Aorta (tissue), 5 donors: ENCODE data around the gene TUB. TPM values are rescaled to one million over a fixed set of nuclear protein-coding genes. Genes with fewer than 3 reads are reported as not detected.

Experiments
- ATAC-seq: fragments of 200-7000 bp; cut with Tn5 transposase; one replicate; pipeline ENCODE4 v1.9.1; 2022; ENCODE audit warnings: moderate library complexity; ENCODE audit not compliant: low FRiP score
- DNase-seq, 2 donors: peaks; one replicate each; pipeline ENCODE4 v3.0.0-alpha.2; 2020
- H3K27ac ChIP-seq, 2 donors: one replicate each; pipeline ENCODE4 v1.5.1; 2013; ENCODE audit warnings: low read length in 2 of 2, mild to moderate bottlenecking in 2 of 2, moderate library complexity in 2 of 2, control low read depth in 1 of 2, inconsistent platforms in 1 of 2, low read depth in 1 of 2
- H3K27me3 ChIP-seq, 2 donors: one replicate each; pipeline ENCODE4 v1.6.1; 2013; ENCODE audit warnings: control low read depth in 1 of 2, low read length in 1 of 2, mild to moderate bottlenecking in 1 of 2, moderate library complexity in 1 of 2; ENCODE audit not compliant: insufficient read depth in 2 of 2, control insufficient read depth in 1 of 2
- H3K36me3 ChIP-seq, 2 donors: one replicate each; pipeline ENCODE4 v1.6.1; 2013; ENCODE audit warnings: control low read depth in 1 of 2, low read length in 1 of 2, mild to moderate bottlenecking in 1 of 2; ENCODE audit not compliant: insufficient read depth in 2 of 2, control insufficient read depth in 1 of 2
- H3K4me1 ChIP-seq, 2 donors: one replicate each; pipeline ENCODE4 v1.6.1; 2013; ENCODE audit warnings: low read length in 2 of 2, control low read depth in 1 of 2, mild to moderate bottlenecking in 1 of 2, moderate library complexity in 1 of 2; ENCODE audit not compliant: insufficient read depth in 2 of 2, control insufficient read depth in 1 of 2
- H3K4me3 ChIP-seq, 2 donors: one replicate each; pipeline ENCODE4 v1.5.1; 2013; ENCODE audit warnings: low read length in 2 of 2, control low read depth in 1 of 2, mild to moderate bottlenecking in 1 of 2
- H3K9me3 ChIP-seq: one replicate; pipeline ENCODE4 v1.6.1; 2013; ENCODE audit warnings: mild to moderate bottlenecking, low read length; ENCODE audit not compliant: control insufficient read depth
- WGBS, 2 donors: extraction: QIAGEN DNeasy Blood & Tissue Kit; methylation state at CpG; one replicate each; pipeline ENCODE4 v1.1.7; 2013; 5-methylcytosine and 5-hydroxymethylcytosine counted together
- intact Hi-C, 2 donors: fragments of 100-400 bp; cut with DNase I; formaldehyde crosslinking; loops; one replicate each; pipeline versions ENCODE4 v1.14.2 to v1.15.0; 2022
- polyA plus RNA-seq, 2 donors: library from polyadenylated mRNA; stranded (reverse); fragments of 200-250 nt; gene quantifications; one replicate each; pipeline ENCODE4 v1.2.3, GENCODE V29; 2013
- total RNA-seq, 2 donors: library from RNA; stranded (reverse); fragmentation: NEBNext Ultra II Directional; extraction: Animal tissue kit (Norgen Biotek cat#: 25700); gene quantifications; one replicate each; pipeline ENCODE4 v1.2.1, GENCODE V29; 2021
- donor health status: healthy with polysubstance abuse.
- donor health status: Bipolar disorder and iron deficiency.
- donor health status: DM: no; HTN: no; CAD: no.
- donor health status: DM: no; HTN: no; CAD: no.
- donor health status: DM: yes; HTN: yes; CAD: no.

The TUB gene
- total and polyA plus RNA-seq, 4 donors: 1.5 to 12.9 (median 5.0) TPM

DNA sequence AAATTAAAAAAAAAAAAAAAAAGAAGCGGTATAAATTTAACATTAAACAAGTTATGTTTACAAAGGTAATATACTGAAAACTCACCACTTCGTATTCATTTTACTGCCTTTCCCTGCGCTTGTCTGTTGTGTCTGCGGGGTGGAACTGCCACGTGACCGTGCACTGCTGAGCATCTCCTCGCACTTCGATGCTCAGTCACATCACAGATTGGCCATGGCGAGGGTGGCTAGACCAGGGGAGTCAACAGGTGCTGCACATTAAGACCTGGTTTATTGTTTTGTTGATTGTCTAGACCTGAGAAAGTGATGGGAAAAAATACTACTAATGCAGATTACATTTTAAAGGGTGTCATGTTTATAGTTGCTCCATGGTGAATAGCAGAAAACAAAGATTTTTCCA lies 22.8 kb upstream of the TUB start:
- Histone ChIP-seq H3K4me3 (no peak overlapping the region), H3K27me3 (no peaks in the 10 kb centered on the region), H3K36me3 (no peaks in the 10 kb centered on the region), H3K27ac (no peak overlapping the region), H3K9me3 (no peaks in the 10 kb centered on the region), H3K4me1 (no peaks in the 10 kb centered on the region)
- DNase-seq (no peak), ATAC-seq (no peak)
- 96% methylated on average over 9 of the region's 9 CpGs for WGBS, 2 donors
- intact Hi-C loops: no loop called here

DNA sequence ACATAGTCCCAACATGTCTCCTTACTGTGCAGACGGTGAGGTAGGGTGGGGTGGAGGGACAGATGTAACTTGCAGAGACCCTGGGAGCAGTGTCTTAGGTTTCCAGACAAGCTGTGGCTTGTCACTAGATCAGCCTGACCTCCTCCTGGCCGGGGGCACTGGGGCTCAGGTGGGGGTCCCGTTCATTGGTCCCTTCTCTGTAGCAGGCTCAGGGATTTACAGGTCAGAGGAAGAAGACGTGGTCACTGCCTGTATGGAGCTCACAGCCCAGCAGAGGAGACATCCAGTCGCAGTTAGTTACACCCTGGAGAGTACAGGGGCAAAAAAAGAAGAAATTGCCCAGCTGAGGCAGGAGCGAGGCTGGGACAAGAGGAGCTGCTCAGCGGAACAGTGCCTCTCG lies 22.0 kb upstream of the TUB start:
- intact Hi-C loops: no loop called here
- Histone ChIP-seq H3K4me1 (no peaks in the 10 kb centered on the region), H3K36me3 (no peaks in the 10 kb centered on the region), H3K27ac (no peak overlapping the region), H3K9me3 (no peaks in the 10 kb centered on the region), H3K27me3 (no peaks in the 10 kb centered on the region), H3K4me3 (no peak overlapping the region)
- no peak for ATAC-seq
- 94 to 95% methylated on average over 8 of the region's 8 CpGs for WGBS, 2 donors
- no peak for DNase-seq

DNA sequence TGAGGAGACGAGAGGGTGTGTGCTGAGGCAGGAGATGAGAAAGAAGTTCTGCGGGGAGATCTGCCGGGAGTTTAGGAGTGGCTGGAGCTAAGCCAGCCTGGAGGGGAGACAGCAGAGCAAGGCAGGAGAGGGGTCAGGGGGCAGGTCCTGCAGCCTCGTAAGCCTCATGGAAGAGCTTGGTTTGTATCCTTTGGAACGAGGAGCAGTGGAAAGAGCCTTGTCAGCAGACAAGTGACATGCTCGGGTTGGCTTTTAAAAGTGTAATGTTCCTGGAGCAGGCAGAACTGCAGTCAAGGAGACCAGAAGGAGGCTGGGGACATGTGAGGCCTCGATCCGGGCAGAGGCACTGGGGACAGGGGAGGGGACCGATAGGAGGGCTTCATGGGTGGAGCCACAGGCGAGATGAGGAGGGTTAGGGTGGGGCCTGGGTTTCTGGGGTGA lies 21.4 kb upstream of the TUB start:
- no peaks in the 10 kb centered on the region for H3K4me1 ChIP-seq

DNA sequence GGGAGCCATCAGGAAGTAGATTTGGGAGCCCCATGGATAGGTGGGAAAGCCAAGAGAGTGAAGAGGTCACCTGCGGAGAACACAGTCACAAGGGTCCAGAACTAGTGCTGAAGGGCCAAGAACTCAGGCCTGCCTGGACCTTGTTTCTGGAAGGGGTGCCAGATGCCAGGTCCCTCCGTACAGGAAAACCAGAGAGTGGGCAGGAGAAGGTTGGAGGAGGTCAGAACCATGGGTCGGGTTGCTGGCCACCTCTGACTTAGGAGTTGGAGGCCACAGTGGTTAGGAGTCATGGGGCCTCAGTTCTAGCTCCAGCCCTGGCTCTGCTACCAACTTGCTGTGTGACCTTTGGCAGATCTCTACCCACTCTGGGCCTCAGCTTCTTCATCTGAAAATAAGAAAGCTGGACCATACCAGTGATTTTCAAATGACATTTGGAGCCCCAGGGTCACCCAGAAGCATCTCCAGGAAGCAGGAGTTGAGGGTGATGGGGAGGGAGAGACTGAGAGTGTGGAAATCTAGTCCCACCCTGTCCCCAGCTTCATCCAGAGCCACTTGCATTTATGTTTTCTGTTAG lies 20.8 kb upstream of the TUB start:
- Histone ChIP-seq H3K4me1 (no peaks in the 10 kb centered on the region), H3K27ac (no peak overlapping the region), H3K36me3 (no peaks in the 10 kb centered on the region), H3K27me3 (no peaks in the 10 kb centered on the region), H3K4me3 (no peak overlapping the region), H3K9me3 (no peaks in the 10 kb centered on the region)
- DNase-seq (no peak), ATAC-seq (no peak)
- 77 to 89% methylated on average over 3 of the region's 3 CpGs for WGBS, 2 donors
- intact Hi-C loops: no loop called here

More for the DNA sequence above, 21.4 kb upstream of the TUB start:
- Histone ChIP-seq H3K36me3 (no peaks in the 10 kb centered on the region), H3K27me3 (no peaks in the 10 kb centered on the region), H3K27ac (no peak overlapping the region), H3K9me3 (no peaks in the 10 kb centered on the region), H3K4me3 (no peak overlapping the region)
- ATAC-seq: no peak
- intact Hi-C loops: no loop called here
- WGBS, 2 donors: 64 to 68% methylated on average over 10 of the region's 10 CpGs
- no peak for DNase-seq

DNA sequence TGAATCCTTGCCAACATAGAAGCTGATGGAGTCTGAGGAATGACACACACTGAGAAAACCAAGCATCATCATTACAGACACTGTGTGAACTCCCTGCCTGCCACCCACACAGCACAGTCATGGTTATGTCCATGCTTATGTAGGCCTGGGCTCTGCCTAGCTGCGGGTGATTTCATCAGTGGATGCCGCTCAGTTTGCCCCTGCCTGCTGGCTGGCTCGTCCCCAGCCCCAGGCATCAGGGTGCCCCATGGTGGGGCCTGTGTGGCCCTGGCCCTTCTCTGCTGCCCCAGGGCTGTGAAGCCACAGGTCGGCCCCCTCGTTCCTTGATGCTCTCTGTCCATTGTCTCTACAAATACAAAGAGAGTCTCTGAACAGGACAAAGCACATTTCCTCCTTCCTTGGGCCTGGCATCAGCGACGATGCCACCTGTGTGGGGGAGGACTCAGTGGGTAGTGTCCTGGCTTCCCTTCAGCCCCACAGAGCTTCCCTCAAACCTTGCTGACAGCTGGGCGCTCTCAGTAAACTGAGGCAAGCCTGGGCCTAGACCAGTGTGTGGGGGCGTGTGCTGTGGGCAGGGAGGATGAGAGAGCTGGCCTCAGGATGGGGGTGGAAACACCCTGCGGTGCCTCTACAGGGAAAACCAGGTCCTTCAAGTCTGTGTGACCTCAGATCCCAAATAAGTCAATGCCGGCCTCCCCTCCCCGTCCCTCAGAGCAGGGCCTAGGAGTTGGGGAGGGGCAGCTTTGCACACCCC lies 20.0 kb upstream of the TUB start:
- no peak for DNase-seq
- Histone ChIP-seq H3K4me1 (no peaks in the 10 kb centered on the region), H3K27me3 (no peaks in the 10 kb centered on the region), H3K9me3 (no peaks in the 10 kb centered on the region), H3K27ac (no peak overlapping the region), H3K4me3 (no peak overlapping the region), H3K36me3 (no peaks in the 10 kb centered on the region)
- 96 to 98% methylated on average over 12 of the region's 12 CpGs for WGBS, 2 donors
- ATAC-seq: no peak
- intact Hi-C loops: no loop called here

DNA sequence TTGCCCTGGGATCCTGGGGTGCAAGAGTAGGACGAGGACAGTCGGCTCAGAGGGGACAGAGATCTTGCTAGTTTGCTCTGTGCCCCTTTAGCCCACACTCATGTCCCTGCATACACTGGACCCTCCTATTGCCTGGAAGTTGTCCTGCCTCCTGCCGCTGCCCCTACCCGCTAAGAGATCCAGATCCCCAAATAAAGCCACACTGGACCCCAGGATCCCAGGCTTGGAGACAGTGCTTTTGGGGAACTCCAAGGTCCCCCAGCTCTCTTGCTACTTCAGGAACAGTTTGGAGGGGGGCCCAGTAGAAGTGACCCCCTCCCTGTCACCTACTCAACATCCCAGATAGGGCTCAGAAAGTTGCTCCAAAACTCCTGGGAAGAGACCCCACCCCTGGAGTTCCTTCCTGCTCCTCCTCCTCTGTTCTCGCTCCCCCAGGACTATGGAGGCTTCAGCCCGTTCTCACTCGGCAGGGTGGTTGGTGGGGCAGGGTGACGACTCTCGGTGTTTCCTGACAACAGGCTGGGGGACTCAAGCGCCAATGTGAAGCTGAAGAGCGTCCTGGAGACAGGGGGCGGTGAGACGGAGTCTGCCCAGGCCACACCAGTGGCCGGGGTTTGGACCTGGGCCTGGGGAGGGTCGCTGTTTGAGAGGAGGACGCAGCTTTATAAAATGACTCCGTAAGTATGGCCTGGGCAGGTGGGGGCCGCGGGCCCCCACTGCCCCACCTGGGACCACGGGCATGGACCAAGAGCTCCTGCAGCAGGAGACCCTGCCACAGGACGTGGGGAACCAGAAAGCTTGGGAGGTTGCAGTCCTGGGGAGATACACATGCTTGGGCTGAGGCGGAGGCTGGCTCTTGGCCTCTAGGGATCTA lies 19.2 kb upstream of the TUB start:
- H3K27me3 ChIP-seq: no peaks in the 10 kb centered on the region
- no peak overlapping the region for H3K27ac ChIP-seq
- intact Hi-C loops: no loop called here
- H3K4me3 ChIP-seq: no peak overlapping the region
- WGBS, 2 donors: 96 to 97% methylated on average over 22 of the region's 22 CpGs
- H3K36me3 ChIP-seq: no peaks in the 10 kb centered on the region
- no peaks in the 10 kb centered on the region for H3K4me1 ChIP-seq
- DNase-seq (no peak), ATAC-seq (no peak)
- no peaks in the 10 kb centered on the region for H3K9me3 ChIP-seq

DNA sequence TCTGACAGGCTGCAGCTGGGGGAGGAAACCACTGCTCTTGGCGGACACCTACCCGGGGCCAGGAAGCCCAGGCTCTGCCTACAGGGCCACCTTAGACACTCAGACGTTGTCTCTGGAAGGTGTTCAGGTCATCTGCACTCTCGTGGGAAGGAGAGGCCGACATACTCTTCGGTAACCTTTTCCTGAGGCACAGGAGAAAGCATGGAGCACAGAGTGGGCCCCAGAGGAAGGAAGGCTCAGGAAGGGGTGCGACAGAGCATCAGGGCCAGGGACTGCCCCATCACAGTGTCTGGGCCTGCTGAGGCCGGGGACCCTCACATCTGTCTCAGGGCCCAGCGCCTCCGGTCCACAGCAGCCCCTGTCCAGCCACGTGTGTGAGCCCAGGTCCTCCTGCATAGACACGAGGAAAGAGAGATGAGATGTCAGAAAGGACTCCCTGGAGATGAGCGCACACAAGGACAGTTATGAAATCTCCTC lies 18.2 kb upstream of the TUB start:
- H3K36me3 ChIP-seq: no peaks in the 10 kb centered on the region
- H3K4me1 ChIP-seq: no peaks in the 10 kb centered on the region
- ATAC-seq (no peak), DNase-seq (no peak)
- whole genome bisulfite sequencing, 2 donors: 88% methylated on average over 13 of the region's 13 CpGs
- H3K27ac ChIP-seq: no peak overlapping the region
- H3K4me3 ChIP-seq: no peak overlapping the region
- H3K27me3 ChIP-seq: no peaks in the 10 kb centered on the region
- intact Hi-C loops: no loop called here
- no peaks in the 10 kb centered on the region for H3K9me3 ChIP-seq

DNA sequence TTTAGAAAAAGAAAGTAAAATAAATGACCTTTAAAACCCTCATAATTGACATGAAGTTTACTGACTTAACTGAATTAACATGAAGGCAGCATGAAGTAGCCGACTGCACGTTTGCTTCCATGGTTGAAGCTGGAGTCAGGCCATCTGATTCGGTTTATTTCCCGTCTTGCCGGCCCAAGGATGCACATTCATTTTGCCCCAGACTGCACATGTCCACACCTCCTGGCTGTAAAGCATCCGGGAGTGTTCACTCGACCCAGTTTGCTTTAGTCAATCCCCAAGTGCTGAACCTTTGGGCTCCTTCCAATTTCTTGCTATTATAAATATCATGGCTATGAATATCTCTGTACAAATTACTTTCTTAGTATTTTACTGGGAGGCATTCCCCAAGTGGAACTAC lies 17.7 kb upstream of the TUB start:
- H3K36me3 ChIP-seq: no peaks in the 10 kb centered on the region
- H3K4me3 ChIP-seq: no peak overlapping the region
- peak; percentile 66 for ATAC-seq
- 2 to 9% methylated on average over 7 of the region's 7 CpGs for WGBS, 2 donors
- intact Hi-C loops: no loop called here
- no peaks in the 10 kb centered on the region for H3K9me3 ChIP-seq
- H3K27me3 ChIP-seq: no peaks in the 10 kb centered on the region
- no peak overlapping the region for H3K27ac ChIP-seq
- no peaks in the 10 kb centered on the region for H3K4me1 ChIP-seq
- no peak for DNase-seq
